K562 (cell line): ENCODE results near the gene TMPRSS11A. TPM values are rescaled to one million over a fixed set of nuclear protein-coding genes. Genes with fewer than 3 reads are reported as not detected.

ENCODE experiments used
- ATAC-seq: fragments of 200-7000 bp; cut with Tn5 transposase; 3 replicates; pipeline ENCODE4 v1.9.1; 2020; ENCODE audit warnings: moderate library complexity
- BruUV-seq: library from RNA; stranded (reverse); fragments of 400-500 nt; replicated peaks from 2 replicates; lab custom pipeline; 2021; lab: Mats Ljungman, UMichigan
- CTCF ChIA-PET: fragments of 300-600 bp; formaldehyde crosslinking; extraction: SDS; loops from one replicate; lab custom pipeline; 2021; ENCODE audit warnings: low intra/inter-chr PET ratio; lab: Yijun Ruan, JAX
- POLR2A ChIA-PET: fragments of 300-600, 350-650 bp; sonication (Branson Sonifier 250); formaldehyde crosslinking; extraction: SDS; loops from one replicate; lab custom pipeline; 2021; ENCODE audit warnings: antibody characterized with exemption, inconsistent platforms; lab: Yijun Ruan, JAX
- DNase-seq, 4 experiments: peaks; one replicate each; pipeline versions ENCODE4 v3.0.0 to v3.0.0-alpha.2; 2011 to 2018; ENCODE audit warnings: low spot score in 3 of 4, mixed read lengths in 3 of 4; ENCODE audit errors: extremely low read depth in 1 of 4
- FAIRE-seq: peaks from 2 replicates; lab custom pipeline; 2011; peaks lifted over from hg19 to GRCh38; lab: Jason Lieb, UNC
- H2AFZ ChIP-seq: 2 replicates; pipeline ENCODE4 v1.6.0; 2011; ENCODE audit warnings: low read depth, low read length, control low read depth, inconsistent platforms
- H3K27ac ChIP-seq: fragments of 200-600 bp; 3 replicates; pipeline ENCODE4 v1.8.0; 2011; ENCODE audit warnings: low read depth, mild to moderate bottlenecking, control low read depth, inconsistent platforms, low read length, moderate library complexity, mixed read lengths; ENCODE audit errors: extremely low read depth
- H3K27me3 ChIP-seq, 2 experiments: fragments of 300-600 bp in 1 of 2; 2 replicates in 1 of 2; 3 replicates in 1 of 2; pipeline versions ENCODE4 v1.6.0 to v1.8.0; 2011; ENCODE audit warnings: inconsistent platforms in 2 of 2, low read length in 2 of 2, mild to moderate bottlenecking in 1 of 2, mixed read lengths in 1 of 2, moderate library complexity in 1 of 2; ENCODE audit not compliant: control insufficient read depth in 2 of 2, insufficient read depth in 2 of 2
- H3K36me3 ChIP-seq: fragments of 300-600 bp; 3 replicates; pipeline ENCODE4 v1.8.0; 2011; ENCODE audit warnings: mild to moderate bottlenecking, low read length, inconsistent platforms; ENCODE audit not compliant: control insufficient read depth, insufficient read depth
- H3K4me1 ChIP-seq, 2 experiments: fragments of 200-600 bp in 1 of 2; replicated peaks in 1 of 2; 2 replicates in 1 of 2; 3 replicates in 1 of 2; pipeline versions ENCODE4 v1.5.1 to v1.8.0; 2011; ENCODE audit warnings: inconsistent platforms in 2 of 2, low read length in 2 of 2, mild to moderate bottlenecking in 1 of 2, mixed read lengths in 1 of 2, moderate library complexity in 1 of 2; ENCODE audit not compliant: control insufficient read depth in 2 of 2, insufficient read depth in 2 of 2
- H3K4me2 ChIP-seq: 2 replicates; pipeline ENCODE4 v1.6.1; 2011; ENCODE audit warnings: low read length, control low read depth, inconsistent platforms, mixed read lengths; ENCODE audit not compliant: insufficient read depth
- H3K4me3 ChIP-seq: fragments of 200-600 bp; sonication (generic), shearing (Covaris generic); 2 replicates; pipeline ENCODE4 v1.5.1; 2016; ENCODE audit warnings: control low read depth, inconsistent platforms
- H3K79me2 ChIP-seq: fragments of 200-600 bp; 3 replicates; pipeline ENCODE4 v1.8.0; 2011; ENCODE audit warnings: low read length, inconsistent platforms; ENCODE audit not compliant: control insufficient read depth, insufficient read depth
- H3K9ac ChIP-seq, 2 experiments: 2 replicates each; pipeline versions ENCODE4 v1.6.0 to v1.6.1; 2011; ENCODE audit warnings: low read depth in 2 of 2, low read length in 2 of 2, control low read depth in 1 of 2, inconsistent platforms in 1 of 2, mild to moderate bottlenecking in 1 of 2, mixed read lengths in 1 of 2; ENCODE audit not compliant: insufficient read depth in 1 of 2
- H3K9me1 ChIP-seq: one replicate; pipeline ENCODE4 v1.6.0; 2011; ENCODE audit warnings: inconsistent platforms, mild to moderate bottlenecking, low read length, moderate library complexity; ENCODE audit not compliant: control insufficient read depth, insufficient read depth
- H3K9me3 ChIP-seq: replicated peaks from 2 replicates; pipeline ENCODE4 v1.5.1; 2011; ENCODE audit warnings: low read depth, low read length, inconsistent platforms; ENCODE audit not compliant: control insufficient read depth, insufficient read depth
- H4K20me1 ChIP-seq: replicated peaks from 2 replicates; pipeline ENCODE4 v1.6.1; 2011; ENCODE audit warnings: low read length, inconsistent platforms, mixed read lengths; ENCODE audit not compliant: control insufficient read depth, insufficient read depth
- KLF6 ChIP-seq: fragments of 250-450 bp; sonication (Bioruptor Pico); IDR thresholded peaks from 2 replicates; pipeline ENCODE4 v1.4.0; 2020; ENCODE audit warnings: mild to moderate bottlenecking, moderate library complexity, borderline replicate concordance
- MBD1 ChIP-seq: fragments of 250-450 bp; sonication (Bioruptor Pico); IDR thresholded peaks from 2 replicates; pipeline ENCODE4 v1.8.0; 2022; ENCODE audit warnings: inconsistent platforms
- MTA2 ChIP-seq: fragments of 450-650 bp; IDR thresholded peaks from 2 replicates; pipeline ENCODE4 v1.6.1; 2016; ENCODE audit warnings: low read depth
- PHF21A ChIP-seq: fragments of 450-650 bp; IDR thresholded peaks from 2 replicates; pipeline ENCODE4 v1.6.1; 2017; ENCODE audit warnings: low read depth, borderline replicate concordance
- POLR2AphosphoS2 ChIP-seq: IDR thresholded peaks from 2 replicates; pipeline ENCODE4 v1.6.1; 2012; ENCODE audit warnings: low read length, improper control_type of control experiment
- SETDB1 ChIP-seq: IDR thresholded peaks from one replicate; pipeline ENCODE4 v1.6.1; 2012; ENCODE audit warnings: low read length, control low read depth, inconsistent platforms
- SPI1 ChIP-seq: IDR thresholded peaks from 2 replicates; pipeline ENCODE4 v1.6.1; 2011; ENCODE audit warnings: low read depth, low read length, control low read depth, borderline replicate concordance
- TRIM28 ChIP-seq: fragments of 450-650 bp; IDR thresholded peaks from 2 replicates; pipeline ENCODE4 v1.6.1; 2017
- WGBS: fragments of 100-300 bp; shearing (Covaris generic); methylation state at CpG from one replicate; pipeline ENCODE4 v1.1.6; 2016; ENCODE audit warnings: low coverage, mixed read lengths; ENCODE audit not compliant: insufficient coverage; ENCODE audit errors: missing lambda C conversion rate; 5-methylcytosine and 5-hydroxymethylcytosine counted together
- in situ Hi-C: fragments of 300-500 bp; cut with MboI; formaldehyde crosslinking; loops from 4 replicates; pipeline ENCODE4 v1.15.0; 2018; ENCODE audit warnings: inconsistent platforms, mixed read lengths
- intact Hi-C: fragments of 100-400 bp; cut with micrococcal nuclease; formaldehyde crosslinking; loops from 2 replicates; pipeline ENCODE4 v1.14.2; 2022
- polyA plus RNA-seq, 8 experiments: library from polyadenylated mRNA; depleted of rRNA in 4 of 8; stranded (reverse) in 5 of 8; unstranded in 3 of 8; fragments of >200 nt; fragmentation: Nextera tagmentation in 2 of 8; fragmentation: Illumina TruSeq in 1 of 8; extraction: Ambion mirVana in 2 of 8; extraction: Trizol in 1 of 8; gene quantifications; 2 replicates each; pipeline versions ENCODE4 v1.2.1 to v1.2.3, GENCODE V29; 2011 to 2014; ENCODE audit warnings: inconsistent platforms in 1 of 8, missing spikeins in 1 of 8
- total RNA-seq, 7 experiments: library from RNA; depleted of rRNA in 6 of 7; stranded (reverse); fragments of >200 nt in 6 of 7; fragmentation: Illumina TruSeq in 2 of 7; extraction: Trizol in 2 of 7; gene quantifications; 2 replicates each; pipeline versions ENCODE4 v1.2.1 to v1.2.3, GENCODE V29; 2011 to 2021; ENCODE audit warnings: low replicate concordance in 1 of 7

TMPRSS11A gene
- total and polyA plus RNA-seq, 9 of the 15 experiments (the other 6 are each of a cell fraction or from before 2014, with no cell fraction given), result not detected

- TF ChIP-seq TRIM28 (no peak), PHF21A (no peak), KLF6 (CRISPR knock-in tag) (no peak), SETDB1 (no peak), MBD1 (no peak)
Measured at GRCh38 chr4:67940506-67940905, 22.8 kb downstream of the TMPRSS11A start (continued).

GRCh38 chr4:67939195-67939594 is 24.1 kb downstream of the TMPRSS11A start:
- Histone ChIP-seq H3K27ac (no peak overlapping the region), H3K79me2 (no peaks in the 10 kb centered on the region), H3K4me2 (no peak overlapping the region), H2AFZ (no peak overlapping the region), H3K27me3 (no peaks in the 10 kb centered on the region), H3K9me1 (no peaks in the 10 kb centered on the region), H4K20me1 (no peaks in the 10 kb centered on the region), H3K9me3 (no peaks in the 10 kb centered on the region), H3K36me3 (no peaks in the 10 kb centered on the region), H3K4me1 (no peaks in the 10 kb centered on the region), H3K9ac (no peak overlapping the region), H3K4me3 (no peak overlapping the region)
- intact Hi-C loops, result no loop called here
- 0% methylated on average over 3 of the region's 3 CpGs for WGBS
- ChIA-PET POLR2A (no interaction called here), CTCF (no interaction called here)
- no peak for FAIRE-seq
- BruUV-seq, result no TSS peak
- no peak for DNase-seq
- in situ Hi-C loops, result no loop called here
- no peak for ATAC-seq
- TF ChIP-seq SPI1, result peak; percentile 59
- TF ChIP-seq POLR2AphosphoS2, result no peak
- TF ChIP-seq MTA2, result no peak
